Fibroblast of lung (primary cell): ENCODE data around the gene CAPS. TPM values are rescaled to one million over a fixed set of nuclear protein-coding genes. Genes with fewer than 3 reads are reported as not detected.

ENCODE experiments used
- DNase-seq, 2 donors: peaks; one replicate each; pipeline versions ENCODE4 v3.0.0 to v3.0.0-alpha.2; 2010; ENCODE audit warnings: low read depth in 2 of 2
- H2AFZ ChIP-seq: 2 replicates; pipeline ENCODE4 v1.5.1; 2012; ENCODE audit warnings: low read length, control low read depth, inconsistent platforms
- H3K27ac ChIP-seq: 2 replicates; pipeline ENCODE4 v1.5.1; 2011; ENCODE audit warnings: low read length, control low read depth; ENCODE audit not compliant: insufficient read depth
- H3K27me3 ChIP-seq: 2 replicates; pipeline ENCODE4 v1.5.1; 2011; ENCODE audit warnings: mild to moderate bottlenecking, low read length; ENCODE audit not compliant: control insufficient read depth, insufficient read depth
- H3K36me3 ChIP-seq: 2 replicates; pipeline ENCODE4 v1.5.1; 2011; ENCODE audit warnings: low read length; ENCODE audit not compliant: control insufficient read depth, insufficient read depth
- H3K4me1 ChIP-seq: 2 replicates; pipeline ENCODE4 v1.5.1; 2011; ENCODE audit warnings: low read length; ENCODE audit not compliant: control insufficient read depth, insufficient read depth; ENCODE audit errors: extremely low read depth
- H3K4me2 ChIP-seq: 2 replicates; pipeline ENCODE4 v1.5.1; 2011; ENCODE audit warnings: low read length, control low read depth; ENCODE audit not compliant: insufficient read depth; ENCODE audit errors: extremely low read depth
- H3K4me3 ChIP-seq, 4 experiments: fragments of 200-600 bp in 1 of 4; sonication (generic) in 1 of 4; replicated peaks in 1 of 4; 2 replicates each; pipeline ENCODE4 v1.5.1; 2011 to 2016; ENCODE audit warnings: low read length in 4 of 4, low read depth in 3 of 4, mild to moderate bottlenecking in 3 of 4, control low read depth in 2 of 4, inconsistent platforms in 1 of 4, mixed read lengths in 1 of 4; ENCODE audit not compliant: insufficient read depth in 1 of 4; ENCODE audit errors: control extremely low read depth in 1 of 4
- H3K79me2 ChIP-seq: 2 replicates; pipeline ENCODE4 v1.5.1; 2012; ENCODE audit warnings: mild to moderate bottlenecking, low read length, inconsistent platforms; ENCODE audit not compliant: control insufficient read depth, insufficient read depth
- H3K9ac ChIP-seq: 2 replicates; pipeline ENCODE4 v1.5.1; 2011; ENCODE audit warnings: mild to moderate bottlenecking, low read length, control low read depth; ENCODE audit not compliant: insufficient read depth
- H3K9me3 ChIP-seq: 2 replicates; pipeline ENCODE4 v1.5.1; 2012; ENCODE audit warnings: low read depth, low read length; ENCODE audit not compliant: control insufficient read depth, insufficient read depth
- H4K20me1 ChIP-seq: 2 replicates; pipeline ENCODE4 v1.5.1; 2011; ENCODE audit warnings: low read length; ENCODE audit not compliant: control insufficient read depth, insufficient read depth; ENCODE audit errors: extremely low read depth
- CTCF ChIP-seq, 2 donors: IDR thresholded peaks in 1 of 2; conservative IDR thresholded peaks in 1 of 2; 1 replicate in 1 of 2; 2 replicates in 1 of 2; pipeline ENCODE4 v1.5.1; 2011 to 2012; ENCODE audit warnings: low read length in 2 of 2, control low read depth in 1 of 2, inconsistent platforms in 1 of 2, low read depth in 1 of 2, mild to moderate bottlenecking in 1 of 2
- EZH2 ChIP-seq: IDR thresholded peaks from 2 replicates; pipeline ENCODE4 v1.5.1; 2012; ENCODE audit warnings: low read length, control low read depth, mild to moderate bottlenecking; ENCODE audit errors: missing control alignments
- polyA plus RNA-seq, 2 donors: library from polyadenylated mRNA; depleted of rRNA in 1 of 2; stranded (reverse) in 1 of 2; unstranded in 1 of 2; fragments of >200 nt; gene quantifications; 2 replicates each; pipeline ENCODE4 v1.2.1, GENCODE V29; 2011 to 2012; ENCODE audit warnings: missing spikeins in 1 of 2
- total RNA-seq: library from RNA; depleted of rRNA; stranded (reverse); fragments of >200 nt; gene quantifications from 2 replicates; pipeline ENCODE4 v1.2.1, GENCODE V29; 2014

The CAPS gene
- total and polyA plus RNA-seq, 2 donors (not counting 1 experiment from before 2014, with no cell fraction given): 1.6 to 7.3 TPM

GRCh38 chr19:5926641-5927440, 12.8 kb downstream of the CAPS start:
- Histone ChIP-seq H2AFZ (no peak overlapping the region), H3K9ac (peak overlapping the region; percentile 18), H3K79me2 (no peaks in the 10 kb centered on the region), H3K4me1 (peaks cover 13% of the 10 kb centered on the region), H3K27ac (peak overlapping the region; percentile 77), H3K4me2 (peak overlapping the region; percentile 11), H4K20me1 (no peaks in the 10 kb centered on the region), H3K27me3 (no peaks in the 10 kb centered on the region), H3K4me3 (peak overlapping the region in 1 of 4 experiments; percentile 27), H3K36me3 (peaks cover 47% of the 10 kb centered on the region), H3K9me3 (no peaks in the 10 kb centered on the region)
- peak in 1 of 2 donors; percentile 64 for DNase-seq
- TF ChIP-seq EZH2 (no peak), CTCF (conservative IDR thresholded peaks at IDR 0.05 in 1 of 2, IDR thresholded peaks at IDR 0.05 in 1 of 2; ENCODE audit: low read depth in 1 of 2, low read length in 2 of 2) (no peak)

- H3K4me3 ChIP-seq: no peak overlapping the region
- peak overlapping the region; percentile 77 for H3K27ac ChIP-seq
- TF ChIP-seq CTCF (conservative IDR thresholded peaks at IDR 0.05 in 1 of 2, IDR thresholded peaks at IDR 0.05 in 1 of 2; ENCODE audit: low read depth in 1 of 2, low read length in 2 of 2) (no peak), EZH2 (no peak)
- DNase-seq: no peak
- H4K20me1 ChIP-seq: no peaks in the 10 kb centered on the region
- peak overlapping the region; percentile 18 for H3K9ac ChIP-seq
- H3K79me2 ChIP-seq: no peaks in the 10 kb centered on the region
- no peaks in the 10 kb centered on the region for H3K27me3 ChIP-seq
- H3K9me3 ChIP-seq: no peaks in the 10 kb centered on the region
- peaks cover 13% of the 10 kb centered on the region for H3K4me1 ChIP-seq
- no peak overlapping the region for H3K4me2 ChIP-seq
- H3K36me3 ChIP-seq: peaks cover 50% of the 10 kb centered on the region
- H2AFZ ChIP-seq: no peak overlapping the region
Observed at GRCh38 chr19:5927441-5927821, 13.4 kb downstream of the CAPS start.

- Histone ChIP-seq H3K27me3 (no peaks in the 10 kb centered on the region), H3K36me3 (peaks cover 43% of the 10 kb centered on the region), H3K4me3 (no peak overlapping the region), H3K9ac (no peak overlapping the region), H3K4me2 (no peak overlapping the region), H4K20me1 (no peaks in the 10 kb centered on the region), H2AFZ (no peak overlapping the region), H3K9me3 (no peaks in the 10 kb centered on the region), H3K79me2 (peaks cover 11% of the 10 kb centered on the region), H3K27ac (no peak overlapping the region), H3K4me1 (peaks cover 19% of the 10 kb centered on the region)
- no peak for DNase-seq
- TF ChIP-seq EZH2 (no peak), CTCF (conservative IDR thresholded peaks at IDR 0.05 in 1 of 2, IDR thresholded peaks at IDR 0.05 in 1 of 2; ENCODE audit: low read depth in 1 of 2, low read length in 2 of 2) (no peak)
Observed at GRCh38 chr19:5929179-5929578, 15.1 kb downstream of the CAPS start.
